PFSK-1 (cell line): Measurements from ENCODE around the gene XPNPEP2.

Experiments
- POLR2AphosphoS5 ChIP-seq: IDR thresholded peaks from 2 replicates; pipeline ENCODE4 v1.6.1; 2012; ENCODE audit warnings: low read depth, mild to moderate bottlenecking, control low read depth, low read length, moderate library complexity
- SIN3A ChIP-seq: IDR thresholded peaks from 2 replicates; pipeline ENCODE4 v1.6.1; 2012; ENCODE audit warnings: mild to moderate bottlenecking, low read length, moderate library complexity, borderline replicate concordance; ENCODE audit not compliant: insufficient read depth
- TAF1 ChIP-seq: IDR thresholded peaks from 2 replicates; pipeline ENCODE4 v1.6.1; 2012; ENCODE audit warnings: low read length, control low read depth, borderline replicate concordance; ENCODE audit not compliant: insufficient read depth
- TF ChIP-seq, protein P1 (sequence below), 2 experiments: IDR thresholded peaks; 2 replicates each; pipeline versions ENCODE4 v1.6.1 to v1.8.0; 2011 to 2012; ENCODE audit warnings: low read depth in 2 of 2, low read length in 2 of 2, control low read depth in 1 of 2, inconsistent platforms in 1 of 2, mild to moderate bottlenecking in 1 of 2, moderate library complexity in 1 of 2; ENCODE audit not compliant: insufficient read depth in 1 of 2

DNA sequence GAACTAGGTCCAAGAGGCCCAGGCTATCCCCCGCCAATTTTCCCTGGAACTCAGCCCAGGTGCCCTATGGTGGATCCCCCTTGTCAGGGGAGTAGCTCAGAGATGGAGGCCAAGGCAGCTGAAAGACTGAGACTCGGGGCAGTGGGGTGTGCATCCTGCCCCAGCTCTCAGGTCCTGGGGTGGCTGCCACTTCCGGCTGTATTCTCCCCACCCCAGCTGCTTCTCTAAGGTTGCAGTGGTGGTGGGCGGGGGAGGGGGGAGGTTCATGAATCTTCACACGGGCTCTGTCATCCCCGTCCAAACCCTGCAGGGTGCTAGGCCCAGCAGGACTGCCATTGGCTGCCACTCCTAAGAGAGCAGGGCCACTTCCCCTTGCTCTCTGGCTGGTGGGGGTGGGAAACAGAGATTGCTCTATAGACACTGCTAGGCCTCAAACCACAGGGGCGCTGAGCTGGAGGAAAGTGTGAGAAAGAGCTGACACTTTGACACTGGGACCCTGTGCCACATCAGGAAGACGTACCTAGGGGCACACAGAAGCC is 42.4 kb downstream of the XPNPEP2 start:
- TF ChIP-seq, protein P1, sequence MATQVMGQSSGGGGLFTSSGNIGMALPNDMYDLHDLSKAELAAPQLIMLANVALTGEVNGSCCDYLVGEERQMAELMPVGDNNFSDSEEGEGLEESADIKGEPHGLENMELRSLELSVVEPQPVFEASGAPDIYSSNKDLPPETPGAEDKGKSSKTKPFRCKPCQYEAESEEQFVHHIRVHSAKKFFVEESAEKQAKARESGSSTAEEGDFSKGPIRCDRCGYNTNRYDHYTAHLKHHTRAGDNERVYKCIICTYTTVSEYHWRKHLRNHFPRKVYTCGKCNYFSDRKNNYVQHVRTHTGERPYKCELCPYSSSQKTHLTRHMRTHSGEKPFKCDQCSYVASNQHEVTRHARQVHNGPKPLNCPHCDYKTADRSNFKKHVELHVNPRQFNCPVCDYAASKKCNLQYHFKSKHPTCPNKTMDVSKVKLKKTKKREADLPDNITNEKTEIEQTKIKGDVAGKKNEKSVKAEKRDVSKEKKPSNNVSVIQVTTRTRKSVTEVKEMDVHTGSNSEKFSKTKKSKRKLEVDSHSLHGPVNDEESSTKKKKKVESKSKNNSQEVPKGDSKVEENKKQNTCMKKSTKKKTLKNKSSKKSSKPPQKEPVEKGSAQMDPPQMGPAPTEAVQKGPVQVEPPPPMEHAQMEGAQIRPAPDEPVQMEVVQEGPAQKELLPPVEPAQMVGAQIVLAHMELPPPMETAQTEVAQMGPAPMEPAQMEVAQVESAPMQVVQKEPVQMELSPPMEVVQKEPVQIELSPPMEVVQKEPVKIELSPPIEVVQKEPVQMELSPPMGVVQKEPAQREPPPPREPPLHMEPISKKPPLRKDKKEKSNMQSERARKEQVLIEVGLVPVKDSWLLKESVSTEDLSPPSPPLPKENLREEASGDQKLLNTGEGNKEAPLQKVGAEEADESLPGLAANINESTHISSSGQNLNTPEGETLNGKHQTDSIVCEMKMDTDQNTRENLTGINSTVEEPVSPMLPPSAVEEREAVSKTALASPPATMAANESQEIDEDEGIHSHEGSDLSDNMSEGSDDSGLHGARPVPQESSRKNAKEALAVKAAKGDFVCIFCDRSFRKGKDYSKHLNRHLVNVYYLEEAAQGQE (IDR thresholded peaks at IDR 0.05; ENCODE audit: insufficient read depth in 1 of 2, low read depth in 2 of 2, low read length in 2 of 2), result no peak
- no peak for TF ChIP-seq SIN3A
- TF ChIP-seq POLR2AphosphoS5, result no peak
- no peak for TF ChIP-seq TAF1
